Kidney capillary endothelial cell (primary cell): Measurements from ENCODE around the gene CD8B.

Experiments used
- DNase-seq: peaks from one replicate; pipeline ENCODE4 v3.0.0-alpha.2; 2018; ENCODE audit warnings: low spot score

The CD8B gene

GRCh38 chr2:86770816-86771301 lies 90.8 kb downstream of the CD8B start:
- no peak for DNase-seq

- no peak for DNase-seq
Measured at GRCh38 chr2:86769838-86770237, 91.8 kb downstream of the CD8B start.

DNA sequence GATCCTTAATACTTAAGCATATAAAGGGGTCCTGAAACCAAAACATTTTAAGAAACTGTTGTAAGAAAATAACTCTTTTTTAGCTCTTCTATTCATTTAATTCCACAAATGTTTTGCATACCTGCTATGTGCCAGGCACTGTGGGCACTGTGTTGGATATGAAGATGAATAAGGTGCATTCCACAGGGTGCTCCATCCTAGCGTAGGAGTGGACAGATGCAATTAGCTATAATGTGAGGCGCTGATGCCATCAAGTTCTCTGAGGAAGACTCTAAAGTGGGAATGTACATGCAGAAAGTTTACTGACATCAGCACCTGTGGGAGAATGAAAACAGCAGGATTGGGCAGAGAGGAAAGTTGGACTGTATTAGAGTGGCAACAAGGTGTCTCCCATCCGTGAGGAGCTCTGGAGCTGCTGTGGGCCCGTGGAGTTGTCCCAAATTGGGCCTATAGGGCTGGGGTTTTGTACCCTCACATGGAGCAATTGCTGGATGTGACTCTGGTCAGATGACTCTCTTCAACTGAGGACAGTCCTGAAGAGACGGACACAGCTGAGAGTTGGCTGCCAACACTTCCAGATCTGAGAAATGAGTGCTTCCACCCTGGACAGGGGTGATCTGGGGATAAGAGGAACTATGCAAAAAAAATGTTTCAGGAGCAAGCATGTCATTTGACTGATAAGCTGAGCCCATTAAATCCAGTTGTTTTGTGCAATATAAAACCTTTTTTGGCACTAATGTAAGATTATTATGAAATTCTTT lies 93.3 kb downstream of the CD8B start:
- DNase-seq: no peak
